Kidney epithelial cell (primary cell): Measurements from ENCODE around the gene RAE1. TPM values are rescaled to one million over a fixed set of nuclear protein-coding genes. Genes with fewer than 3 reads are reported as not detected.

Experiments
- DNase-seq: peaks from one replicate; pipeline ENCODE4 v3.0.0-alpha.2; 2010; ENCODE audit warnings: low read depth
- H3K27me3 ChIP-seq: 2 replicates; pipeline ENCODE4 v1.6.0; 2011; ENCODE audit warnings: low read length; ENCODE audit not compliant: control insufficient read depth, insufficient read depth
- H3K36me3 ChIP-seq: 2 replicates; pipeline ENCODE4 v1.5.1; 2011; ENCODE audit warnings: low read length; ENCODE audit not compliant: control insufficient read depth, insufficient read depth
- H3K4me3 ChIP-seq: 2 replicates; pipeline ENCODE4 v1.5.1; 2011; ENCODE audit warnings: low read depth, mild to moderate bottlenecking, control low read depth, low read length
- total RNA-seq: library from RNA; depleted of rRNA; stranded (reverse); fragments of >200 nt; gene quantifications from 2 replicates; pipeline ENCODE4 v1.2.3, GENCODE V29; 2015
- TF ChIP-seq, protein P1 (sequence below): IDR thresholded peaks from 2 replicates; pipeline ENCODE4 v1.5.1; 2011; ENCODE audit warnings: mild to moderate bottlenecking, moderate library complexity, low read length, control low read depth, inconsistent platforms; ENCODE audit not compliant: insufficient read depth, poor library complexity, severe bottlenecking

RAE1 gene
- total RNA-seq, 1 donor from 2014 or later: 42.9 TPM

DNA sequence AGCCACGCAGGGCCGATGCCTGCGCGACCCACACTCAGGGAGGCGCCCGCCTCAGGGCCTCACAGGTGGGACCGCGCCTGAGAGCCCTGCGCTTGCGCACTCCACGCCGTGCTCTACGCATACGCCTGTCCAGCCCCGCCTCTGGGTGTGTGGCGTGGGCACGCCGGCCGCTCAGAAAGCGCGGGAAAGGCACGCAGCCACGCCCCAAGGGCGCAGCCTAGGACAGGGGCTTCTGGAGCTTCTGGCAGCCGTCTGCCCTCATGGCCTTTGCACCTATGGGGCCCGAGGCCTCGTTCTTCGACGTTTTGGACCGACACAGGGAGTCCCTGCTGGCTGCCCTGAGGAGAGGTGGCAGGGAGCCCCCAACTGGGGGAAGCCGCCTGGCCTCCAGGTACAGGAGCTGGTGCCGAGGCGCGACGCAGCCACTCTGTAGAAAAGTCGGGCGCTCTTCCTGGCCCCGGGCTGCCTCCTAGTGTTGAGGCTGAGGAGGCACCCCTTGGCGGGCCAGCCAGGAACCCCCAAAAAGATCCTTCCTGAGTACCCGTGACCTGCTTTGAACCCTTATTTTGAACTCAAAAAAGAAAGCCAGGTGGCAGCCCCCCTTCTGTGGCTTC, 21.3 kb upstream of the RAE1 start, which contains the start of gene SPO11:
SPO11 (plus strand) TSS at position 196 of the 614 bp plus-strand sequence; CDS start at position 261, 65 bp downstream.
- TF ChIP-seq, protein P1, sequence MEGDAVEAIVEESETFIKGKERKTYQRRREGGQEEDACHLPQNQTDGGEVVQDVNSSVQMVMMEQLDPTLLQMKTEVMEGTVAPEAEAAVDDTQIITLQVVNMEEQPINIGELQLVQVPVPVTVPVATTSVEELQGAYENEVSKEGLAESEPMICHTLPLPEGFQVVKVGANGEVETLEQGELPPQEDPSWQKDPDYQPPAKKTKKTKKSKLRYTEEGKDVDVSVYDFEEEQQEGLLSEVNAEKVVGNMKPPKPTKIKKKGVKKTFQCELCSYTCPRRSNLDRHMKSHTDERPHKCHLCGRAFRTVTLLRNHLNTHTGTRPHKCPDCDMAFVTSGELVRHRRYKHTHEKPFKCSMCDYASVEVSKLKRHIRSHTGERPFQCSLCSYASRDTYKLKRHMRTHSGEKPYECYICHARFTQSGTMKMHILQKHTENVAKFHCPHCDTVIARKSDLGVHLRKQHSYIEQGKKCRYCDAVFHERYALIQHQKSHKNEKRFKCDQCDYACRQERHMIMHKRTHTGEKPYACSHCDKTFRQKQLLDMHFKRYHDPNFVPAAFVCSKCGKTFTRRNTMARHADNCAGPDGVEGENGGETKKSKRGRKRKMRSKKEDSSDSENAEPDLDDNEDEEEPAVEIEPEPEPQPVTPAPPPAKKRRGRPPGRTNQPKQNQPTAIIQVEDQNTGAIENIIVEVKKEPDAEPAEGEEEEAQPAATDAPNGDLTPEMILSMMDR: peak; percentile 26
- Histone ChIP-seq H3K36me3 (no peaks in the 10 kb centered on the region), H3K27me3 (peaks cover 12% of the 10 kb centered on the region), H3K4me3 (no peak within 1 kb of the TSS)
- DNase-seq: no peak

DNA sequence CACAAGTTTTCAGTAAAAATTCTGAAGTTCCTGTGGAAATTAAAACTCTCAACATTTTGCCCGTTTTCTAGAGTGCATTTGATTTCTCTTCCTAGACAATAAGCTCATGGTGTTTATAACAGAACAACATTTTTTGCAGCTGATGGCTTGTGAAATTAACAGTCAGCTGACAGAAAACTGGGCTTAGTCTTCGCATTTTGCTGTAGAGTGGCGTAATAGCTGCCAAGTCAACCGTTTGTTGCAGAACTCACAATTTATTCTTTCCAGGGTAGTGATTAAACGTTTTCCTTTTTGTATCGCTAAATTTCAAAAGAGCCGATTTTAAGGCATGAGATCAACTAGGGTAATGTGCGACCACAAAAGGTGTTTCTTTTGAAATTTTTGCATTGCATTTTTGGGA, 20.1 kb upstream of the RAE1 start:
- Histone ChIP-seq H3K27me3 (peaks cover 12% of the 10 kb centered on the region), H3K4me3 (no peak overlapping the region), H3K36me3 (no peaks in the 10 kb centered on the region)
- DNase-seq: no peak
- TF ChIP-seq, protein P1: no peak

DNA sequence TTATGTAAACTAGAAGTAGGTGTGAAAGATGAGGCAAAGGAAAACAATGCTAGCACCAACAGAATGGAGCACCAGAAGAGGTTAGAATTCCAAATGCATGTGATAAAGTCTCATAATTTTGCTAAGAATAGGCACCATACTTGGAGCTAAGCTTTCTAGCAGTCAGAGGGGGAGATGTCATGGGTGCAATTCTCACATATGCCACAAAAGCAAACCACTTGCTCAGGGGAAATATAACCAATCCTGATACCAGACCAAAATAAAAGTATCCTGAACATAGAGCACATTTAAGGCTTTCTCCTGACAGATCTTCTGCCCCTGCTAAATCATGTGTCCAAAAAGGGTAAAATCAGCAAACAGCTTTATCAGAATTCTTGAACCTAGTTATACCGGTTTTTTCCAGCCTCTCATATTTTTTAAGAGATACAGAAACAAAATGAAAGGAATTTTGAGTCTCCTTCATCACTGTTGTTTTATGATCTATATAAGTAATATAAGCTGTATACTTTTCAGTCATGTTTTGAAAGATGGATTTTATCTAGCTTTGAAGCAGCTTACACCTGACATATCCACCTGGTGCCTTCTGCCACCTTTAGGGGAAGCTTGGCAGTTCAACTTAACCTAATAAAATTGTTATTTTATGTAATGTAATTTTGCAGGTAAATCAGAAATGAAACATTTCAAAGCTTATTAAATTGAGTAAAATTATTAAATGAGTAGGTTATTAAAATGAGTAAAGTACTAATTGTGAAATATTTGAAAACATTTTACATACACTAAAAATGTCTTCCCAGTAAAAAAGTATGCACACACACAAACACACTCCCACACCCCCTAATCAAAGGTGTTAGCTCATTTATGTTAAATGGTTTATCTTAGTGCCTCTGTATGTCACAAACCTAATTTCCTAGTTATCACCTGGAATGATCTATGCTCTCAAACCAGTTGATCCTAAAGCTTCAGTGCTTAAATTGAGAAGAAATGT, 18.7 kb upstream of the RAE1 start:
- Histone ChIP-seq H3K27me3 (peaks cover 6% of the 10 kb centered on the region), H3K36me3 (no peaks in the 10 kb centered on the region), H3K4me3 (no peak overlapping the region)
- DNase-seq: no peak
- TF ChIP-seq, protein P1: peak; percentile 44

DNA sequence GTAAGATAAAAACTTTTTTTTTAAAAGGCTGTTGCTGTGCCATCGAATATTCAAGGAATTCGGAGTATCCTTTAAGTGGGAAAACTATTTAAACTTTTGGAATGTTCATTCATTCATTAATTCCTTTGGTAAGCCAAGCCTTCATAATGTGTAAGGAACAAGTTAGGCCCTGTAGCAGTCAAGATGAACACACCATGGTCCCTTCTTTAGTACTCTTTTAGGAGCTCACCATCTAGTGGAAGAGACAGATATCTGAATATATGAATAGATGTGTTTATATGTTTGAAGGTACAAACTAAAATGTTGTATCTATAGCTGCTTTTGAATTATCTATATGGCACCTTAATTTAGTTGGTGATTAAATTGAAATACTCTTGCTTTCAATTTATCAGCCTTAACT, 15.7 kb upstream of the RAE1 start:
- no peak for DNase-seq
- H3K27me3 ChIP-seq: peaks cover 3% of the 10 kb centered on the region
- TF ChIP-seq, protein P1: no peak
- H3K36me3 ChIP-seq: no peaks in the 10 kb centered on the region
- no peak overlapping the region for H3K4me3 ChIP-seq

DNA sequence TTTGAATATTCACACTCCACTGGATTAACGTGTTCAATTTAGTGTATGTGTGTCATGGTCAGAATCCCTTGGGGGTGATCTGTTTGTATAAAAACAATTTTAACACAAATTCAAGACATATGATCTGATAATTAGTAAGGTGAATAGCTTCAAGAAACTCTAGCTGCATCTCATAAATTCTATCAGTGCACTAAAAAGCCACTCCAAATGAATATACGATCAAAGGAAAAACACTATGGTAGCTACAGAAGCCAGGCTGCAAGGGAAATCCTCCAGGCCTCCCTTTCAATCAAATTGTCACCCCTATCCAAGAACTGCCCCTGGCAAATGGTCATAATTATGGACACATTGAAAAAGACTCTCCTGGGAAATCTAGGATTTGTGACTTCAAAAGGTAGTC, 9.4 kb upstream of the RAE1 start:
- no peak overlapping the region for H3K4me3 ChIP-seq
- TF ChIP-seq, protein P1: no peak
- H3K27me3 ChIP-seq: no peaks in the 10 kb centered on the region
- H3K36me3 ChIP-seq: no peaks in the 10 kb centered on the region
- no peak for DNase-seq
